ENCODE measurements around the gene BFSP1. TPM values are rescaled to one million over a fixed set of nuclear protein-coding genes. Genes with fewer than 3 reads are reported as not detected.

The BFSP1 gene
- total and polyA plus RNA-seq, 2 donors (not counting 3 experiments of a cell fraction or from before 2014, with no cell fraction given) = 3.1 to 5.2 TPM

- FAIRE-seq (no peak), DNase-seq (ENCODE audit: low read depth, low spot score) (no peak)
- no peak overlapping the region for H3K4me3 ChIP-seq (replicated peaks in 1 of 3; ENCODE audit: insufficient read depth in 1 of 3, low read depth in 1 of 3, low read length in 3 of 3)
- ChIA-PET POLR2A (interaction anchor here (0.5 to 1.1 kb wide), 2 partner anchors 9 to 40 kb away, joined by 3 read pairs; partner anchors contain the start of gene DSTN), CTCF (interaction anchor here (1.2 to 3.6 kb wide), 5 partner anchors 9 to 86 kb away, joined by 3 to 44 read pairs (median 8); partner anchors contain the start of gene DSTN)
- intact Hi-C loops (cut with micrococcal nuclease) = no loop called here
- H3K27me3 ChIP-seq (ENCODE audit: control insufficient read depth in 2 of 2, insufficient read depth in 2 of 2, low read length in 2 of 2) = no peaks in the 10 kb centered on the region
- BruUV-seq (replicated peaks) = no TSS peak
- no peaks in the 10 kb centered on the region for H3K36me3 ChIP-seq (ENCODE audit: control insufficient read depth in 2 of 2, extremely low read depth in 1 of 2, insufficient read depth in 2 of 2, low read length in 2 of 2)
- peaks cover 15% of the 10 kb centered on the region for H3K4me1 ChIP-seq (ENCODE audit: control insufficient read depth, extremely low read depth, insufficient read depth, low read length)
- H2AFZ ChIP-seq (ENCODE audit: low read depth, low read length) = no peak overlapping the region
- H3K9ac ChIP-seq (replicated peaks; ENCODE audit: extremely low read depth, insufficient read depth, low read length) = no peak overlapping the region
- no peaks in the 10 kb centered on the region for H3K79me2 ChIP-seq (ENCODE audit: control insufficient read depth, insufficient read depth, low read length)
- no peaks in the 10 kb centered on the region for H3K9me1 ChIP-seq (replicated peaks; ENCODE audit: control insufficient read depth, extremely low read depth, insufficient read depth, low read length)
- H3K27ac ChIP-seq (ENCODE audit: insufficient read depth, low read depth, low read length) = no peak overlapping the region
- dilution Hi-C loops (cut with MboI; ENCODE audit: extremely low pct_ligation_motif_present, low sequenced_read_pairs) = no loop called here
- TF ChIP-seq POLR2A (IDR thresholded peaks at IDR 0.05; ENCODE audit: low read depth, low read length) (no peak), GATA2 (IDR thresholded peaks at IDR 0.05; ENCODE audit: insufficient read depth, insufficient read length, low read depth, low read length) (no peak), JUN (IDR thresholded peaks at IDR 0.05; ENCODE audit: borderline replicate concordance, insufficient read depth, insufficient read length, low read depth) (no peak), POLR2AphosphoS5 (IDR thresholded peaks at IDR 0.05; ENCODE audit: insufficient read depth, low read depth, low read length) (no peak)
- TF ChIP-seq, protein P1, sequence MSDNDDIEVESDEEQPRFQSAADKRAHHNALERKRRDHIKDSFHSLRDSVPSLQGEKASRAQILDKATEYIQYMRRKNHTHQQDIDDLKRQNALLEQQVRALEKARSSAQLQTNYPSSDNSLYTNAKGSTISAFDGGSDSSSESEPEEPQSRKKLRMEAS (IDR thresholded peaks at IDR 0.05; ENCODE audit: insufficient read depth, insufficient read length) = no peak
- TF ChIP-seq, protein P2, sequence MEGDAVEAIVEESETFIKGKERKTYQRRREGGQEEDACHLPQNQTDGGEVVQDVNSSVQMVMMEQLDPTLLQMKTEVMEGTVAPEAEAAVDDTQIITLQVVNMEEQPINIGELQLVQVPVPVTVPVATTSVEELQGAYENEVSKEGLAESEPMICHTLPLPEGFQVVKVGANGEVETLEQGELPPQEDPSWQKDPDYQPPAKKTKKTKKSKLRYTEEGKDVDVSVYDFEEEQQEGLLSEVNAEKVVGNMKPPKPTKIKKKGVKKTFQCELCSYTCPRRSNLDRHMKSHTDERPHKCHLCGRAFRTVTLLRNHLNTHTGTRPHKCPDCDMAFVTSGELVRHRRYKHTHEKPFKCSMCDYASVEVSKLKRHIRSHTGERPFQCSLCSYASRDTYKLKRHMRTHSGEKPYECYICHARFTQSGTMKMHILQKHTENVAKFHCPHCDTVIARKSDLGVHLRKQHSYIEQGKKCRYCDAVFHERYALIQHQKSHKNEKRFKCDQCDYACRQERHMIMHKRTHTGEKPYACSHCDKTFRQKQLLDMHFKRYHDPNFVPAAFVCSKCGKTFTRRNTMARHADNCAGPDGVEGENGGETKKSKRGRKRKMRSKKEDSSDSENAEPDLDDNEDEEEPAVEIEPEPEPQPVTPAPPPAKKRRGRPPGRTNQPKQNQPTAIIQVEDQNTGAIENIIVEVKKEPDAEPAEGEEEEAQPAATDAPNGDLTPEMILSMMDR (IDR thresholded peaks at IDR 0.05; ENCODE audit: extremely low read depth in 1 of 2, insufficient read depth in 1 of 2, low read depth in 1 of 2, low read length in 2 of 2) = no peak
- no peaks in the 10 kb centered on the region for H3K9me3 ChIP-seq (replicated peaks; ENCODE audit: control insufficient read depth, insufficient read depth, low read length)
- no peak overlapping the region for H3K4me2 ChIP-seq (ENCODE audit: insufficient read depth, low read length)
- H4K20me1 ChIP-seq (replicated peaks; ENCODE audit: control insufficient read depth, extremely low read depth, insufficient read depth, low read length) = no peaks in the 10 kb centered on the region
These were observed 1.6 kb downstream of the BFSP1 start for GRCh38 chr20:17529586-17529985.

All from endothelial cell of umbilical vein (primary cell).